Activated CD4-positive, alpha-beta T cell treated with anti-CD3 and anti-CD28 coated beads, Interleukin-2, amount 50 U/mL, for 4 hours (primary cell): ENCODE results near the gene UBASH3A.

Experiments
- DNase-seq, 2 experiments: peaks; one replicate each; pipeline ENCODE4 v3.0.0-alpha.2; 2020

Gene UBASH3A

GRCh38 chr21:42403611-42404231 lies at the start of gene UBASH3A:
Gene UBASH3A, plus strand, starts transcription at chr21:42403902. Its CDS starts 44 bp downstream, at chr21:42403946.
- peak in 1 of 2 experiments; percentile 22 for DNase-seq

GRCh38 chr21:42356046-42356445 lies 47.7 kb upstream of the UBASH3A start:
- DNase-seq = no peak

- no peak for DNase-seq
These were observed 47.1 kb upstream of the UBASH3A start for GRCh38 chr21:42356650-42357049.

GRCh38 chr21:42357307-42357706 lies 46.4 kb upstream of the UBASH3A start:
- DNase-seq = no peak

GRCh38 chr21:42358261-42358660 lies 45.4 kb upstream of the UBASH3A start:
- no peak for DNase-seq

GRCh38 chr21:42358937-42359336 lies 44.8 kb upstream of the UBASH3A start:
- no peak for DNase-seq

GRCh38 chr21:42360317-42360716 lies 43.4 kb upstream of the UBASH3A start:
- DNase-seq = no peak

GRCh38 chr21:42361286-42361685 lies 42.4 kb upstream of the UBASH3A start:
- DNase-seq = no peak

- no peak for DNase-seq
These were observed 41.5 kb upstream of the UBASH3A start for GRCh38 chr21:42362198-42362597.

GRCh38 chr21:42362700-42363099 lies 41.0 kb upstream of the UBASH3A start:
- no peak for DNase-seq

GRCh38 chr21:42363312-42363711 lies 40.4 kb upstream of the UBASH3A start:
- DNase-seq = no peak

- DNase-seq = no peak
These were observed 39.3 kb upstream of the UBASH3A start for GRCh38 chr21:42364304-42364865.

GRCh38 chr21:42365770-42366169 lies 37.9 kb upstream of the UBASH3A start:
- no peak for DNase-seq

GRCh38 chr21:42366292-42367010 lies 37.3 kb upstream of the UBASH3A start, which contains the start of gene TFF1:
Gene TFF1, minus strand, starts transcription at chr21:42366535. Its CDS starts 40 bp downstream, at chr21:42366495.
- DNase-seq = no peak

GRCh38 chr21:42367367-42368165 lies 36.1 kb upstream of the UBASH3A start:
- DNase-seq = no peak

- no peak for DNase-seq
These were observed 33.9 kb upstream of the UBASH3A start for GRCh38 chr21:42369821-42370220.

- DNase-seq = no peak
These were observed 32.6 kb upstream of the UBASH3A start for GRCh38 chr21:42370894-42371654.

- DNase-seq = no peak
These were observed 30.4 kb upstream of the UBASH3A start for GRCh38 chr21:42373196-42373907.

- DNase-seq = no peak
These were observed 29.7 kb upstream of the UBASH3A start for GRCh38 chr21:42373908-42374455.

- no peak for DNase-seq
These were observed 29.2 kb upstream of the UBASH3A start for GRCh38 chr21:42374457-42374856.

GRCh38 chr21:42374864-42375499 lies 28.7 kb upstream of the UBASH3A start:
- DNase-seq = no peak
